PC-3 (cell line): Measurements from ENCODE around the gene CCL17. TPM values are rescaled to one million over a fixed set of nuclear protein-coding genes. Genes with fewer than 3 reads are reported as not detected.

Experiments used
- ATAC-seq: fragments of 200-7000 bp; cut with Tn5 transposase; 2 replicates; pipeline ENCODE4 v1.9.1; 2020; ENCODE audit warnings: mild to moderate bottlenecking, moderate library complexity
- BruUV-seq: library from RNA; stranded (reverse); fragments of 400-500 nt; replicated peaks from 2 replicates; lab custom pipeline; 2021; lab: Mats Ljungman, UMichigan
- CTCF ChIA-PET: fragments of 300-600 bp; sonication (Branson Sonifier 250); formaldehyde crosslinking; loops from one replicate; lab custom pipeline; 2022; ENCODE audit warnings: antibody characterized with exemption; lab: Charles Lee
- POLR2A ChIA-PET: fragments of 300-600 bp; sonication (Branson Sonifier 250); formaldehyde crosslinking; loops from one replicate; lab custom pipeline; 2022; ENCODE audit warnings: antibody characterized with exemption; ENCODE audit not compliant: unreplicated experiment; lab: Charles Lee
- DNase-seq: peaks from one replicate; pipeline ENCODE4 v3.0.0-alpha.2; 2015
- H2AFZ ChIP-seq: fragments of 300-600 bp; sonication (generic); 2 replicates; pipeline ENCODE4 v1.6.0; 2016; ENCODE audit warnings: antibody characterized with exemption, low read length
- H3F3A ChIP-seq: fragments of 300-600 bp; sonication (generic); one replicate; pipeline ENCODE4 v1.6.0; 2017; ENCODE audit warnings: antibody characterized with exemption, low read length, control low read depth, mild to moderate bottlenecking; ENCODE audit not compliant: unreplicated experiment
- H3K27ac ChIP-seq: fragments of 300-600 bp; sonication (generic); 2 replicates; pipeline ENCODE4 v1.5.1; 2016; ENCODE audit warnings: mild to moderate bottlenecking, low read length
- H3K27me3 ChIP-seq: fragments of 300-600 bp; sonication (generic); 2 replicates; pipeline ENCODE4 v1.6.1; 2016; ENCODE audit warnings: low read length, mixed read lengths
- H3K36me3 ChIP-seq: fragments of 300-600 bp; sonication (generic); 2 replicates; pipeline ENCODE4 v1.6.1; 2016; ENCODE audit warnings: low read depth, mixed run types, low read length, mixed read lengths
- H3K4me1 ChIP-seq: fragments of 300-600 bp; sonication (generic); 2 replicates; pipeline ENCODE4 v1.5.1; 2016; ENCODE audit warnings: low read length; ENCODE audit not compliant: insufficient read depth
- H3K4me2 ChIP-seq: fragments of 300-600 bp; sonication (generic); 2 replicates; pipeline ENCODE4 v1.6.0; 2016; ENCODE audit warnings: low read length
- H3K4me3 ChIP-seq: fragments of 300-600 bp; sonication (generic); 2 replicates; pipeline ENCODE4 v1.5.1; 2016; ENCODE audit warnings: mild to moderate bottlenecking, low read length, mixed read lengths
- H3K79me2 ChIP-seq: fragments of 300-600 bp; sonication (generic); 2 replicates; pipeline ENCODE4 v1.6.1; 2017; ENCODE audit warnings: low read length, mixed read lengths
- H3K9ac ChIP-seq: fragments of 300-600 bp; sonication (generic); 2 replicates; pipeline ENCODE4 v1.6.0; 2016; ENCODE audit warnings: mild to moderate bottlenecking, low read length
- H3K9me2 ChIP-seq: fragments of 300-600 bp; sonication (generic); replicated peaks from 2 replicates; pipeline ENCODE4 v1.6.1; 2016; ENCODE audit warnings: mixed run types, low read length, mixed read lengths
- H3K9me3 ChIP-seq: fragments of 300-600 bp; sonication (generic); 2 replicates; pipeline ENCODE4 v1.6.1; 2016; ENCODE audit warnings: low read length, mixed read lengths
- H4K20me1 ChIP-seq: fragments of 300-600 bp; sonication (generic); 2 replicates; pipeline ENCODE4 v1.6.1; 2016; ENCODE audit warnings: low read length, mixed read lengths
- CTCF ChIP-seq: fragments of 300-600 bp; sonication (generic); conservative IDR thresholded peaks from 2 replicates; pipeline ENCODE4 v1.5.1; 2017; ENCODE audit warnings: antibody characterized with exemption, low read depth, mild to moderate bottlenecking, low read length
- EZH2 ChIP-seq: fragments of 300-600 bp; sonication (generic); IDR thresholded peaks from one replicate; pipeline ENCODE4 v1.6.1; 2017; ENCODE audit warnings: antibody characterized with exemption, mild to moderate bottlenecking, low read length; ENCODE audit not compliant: unreplicated experiment
- EZH2phosphoT487 ChIP-seq: fragments of 300-600 bp; sonication (generic); IDR thresholded peaks from 2 replicates; pipeline ENCODE4 v1.6.1; 2018; ENCODE audit warnings: mild to moderate bottlenecking, antibody characterized with exemption, low read length, borderline replicate concordance
- intact Hi-C: fragments of 100-400 bp; cut with micrococcal nuclease; formaldehyde crosslinking; loops from 2 replicates; pipeline ENCODE4 v1.9.0; 2023
- total RNA-seq: library from RNA; depleted of rRNA; stranded (reverse); fragments of >200 nt; gene quantifications from 2 replicates; pipeline ENCODE4 v1.2.3, GENCODE V29; 2014

The CCL17 gene
- total RNA-seq, 1 experiment from 2014 or later, result not detected

- Histone ChIP-seq H3K4me2 (no peak overlapping the region), H2AFZ (no peak overlapping the region), H3K4me3 (no peak overlapping the region), H3K9me2 (no peaks in the 10 kb centered on the region), H3K4me1 (no peaks in the 10 kb centered on the region), H3K9me3 (no peaks in the 10 kb centered on the region), H3K27ac (no peak overlapping the region), H4K20me1 (no peaks in the 10 kb centered on the region), H3K79me2 (no peaks in the 10 kb centered on the region), H3K27me3 (no peaks in the 10 kb centered on the region), H3K36me3 (peaks cover 10% of the 10 kb centered on the region), H3K9ac (no peak overlapping the region), H3F3A (no peaks in the 10 kb centered on the region)
- no TSS peak for BruUV-seq
- intact Hi-C loops, result no loop called here
- ChIA-PET CTCF (no interaction called here), POLR2A (no interaction called here)
- ATAC-seq, result no peak
- no peak for DNase-seq
- TF ChIP-seq CTCF (no peak), EZH2 (no peak), EZH2phosphoT487 (no peak)
Observed at GRCh38 chr16:57427824-57428223, 23.3 kb downstream of the CCL17 start.

GRCh38 chr16:57430955-57431354 is 26.4 kb downstream of the CCL17 start:
- no peaks in the 10 kb centered on the region for H3K4me1 ChIP-seq
- no peak overlapping the region for H3K9ac ChIP-seq
- no TSS peak for BruUV-seq
- CTCF ChIA-PET, result no interaction called here
- H3K27ac ChIP-seq, result no peak overlapping the region
- POLR2A ChIA-PET, result no interaction called here
- no peak overlapping the region for H3K4me2 ChIP-seq
- H3K79me2 ChIP-seq, result no peaks in the 10 kb centered on the region
- H4K20me1 ChIP-seq, result no peaks in the 10 kb centered on the region
- no peak overlapping the region for H3K4me3 ChIP-seq
- DNase-seq (no peak), ATAC-seq (no peak)
- intact Hi-C loops, result no loop called here
- no peaks in the 10 kb centered on the region for H3K9me2 ChIP-seq
- no peaks in the 10 kb centered on the region for H3K9me3 ChIP-seq
- peaks cover 21% of the 10 kb centered on the region for H3K36me3 ChIP-seq
- TF ChIP-seq EZH2 (no peak), CTCF (no peak), EZH2phosphoT487 (no peak)
- H3K27me3 ChIP-seq, result no peaks in the 10 kb centered on the region
- H2AFZ ChIP-seq, result no peak overlapping the region
- H3F3A ChIP-seq, result no peaks in the 10 kb centered on the region

GRCh38 chr16:57432505-57432904 is 27.9 kb downstream of the CCL17 start:
- no peak overlapping the region for H2AFZ ChIP-seq
- H3K27me3 ChIP-seq, result no peaks in the 10 kb centered on the region
- no peak for TF ChIP-seq EZH2
- no peak for TF ChIP-seq CTCF
- TF ChIP-seq EZH2phosphoT487, result no peak
- no peaks in the 10 kb centered on the region for H4K20me1 ChIP-seq
- POLR2A ChIA-PET, result interaction anchor here (0.5 kb wide), 1 partner anchor 40 kb away, joined by 4 read pairs; no protein-coding TSS in a partner anchor
- no peak overlapping the region for H3K27ac ChIP-seq
- H3K4me1 ChIP-seq, result no peaks in the 10 kb centered on the region
- BruUV-seq, result no TSS peak
- H3K79me2 ChIP-seq, result no peaks in the 10 kb centered on the region
- H3K9me3 ChIP-seq, result no peaks in the 10 kb centered on the region
- no peaks in the 10 kb centered on the region for H3F3A ChIP-seq
- ATAC-seq (no peak), DNase-seq (no peak)
- H3K9me2 ChIP-seq, result no peaks in the 10 kb centered on the region
- no peak overlapping the region for H3K9ac ChIP-seq
- H3K36me3 ChIP-seq, result peaks cover 21% of the 10 kb centered on the region
- CTCF ChIA-PET, result no interaction called here
- H3K4me3 ChIP-seq, result no peak overlapping the region
- intact Hi-C loops, result no loop called here
- H3K4me2 ChIP-seq, result no peak overlapping the region
